GM12873 (cell line): ENCODE results near the gene TGFBR1.

ENCODE experiments used
- CTCF ChIP-seq: IDR thresholded peaks from 2 replicates; pipeline ENCODE4 v1.5.1; 2012; ENCODE audit warnings: low read depth, mild to moderate bottlenecking, moderate library complexity, low read length, control low read depth; ENCODE audit not compliant: insufficient read depth; ENCODE audit errors: missing control alignments

TGFBR1 gene

GRCh38 chr9:99060621-99061020, 44.3 kb upstream of the TGFBR1 start:
- no peak for TF ChIP-seq CTCF

GRCh38 chr9:99062549-99062948, 42.4 kb upstream of the TGFBR1 start:
- TF ChIP-seq CTCF, result no peak

GRCh38 chr9:99063522-99063921, 41.4 kb upstream of the TGFBR1 start:
- TF ChIP-seq CTCF, result no peak

- TF ChIP-seq CTCF, result no peak
Measured at GRCh38 chr9:99066571-99066970, 38.3 kb upstream of the TGFBR1 start.

GRCh38 chr9:99069075-99069474, 35.8 kb upstream of the TGFBR1 start:
- TF ChIP-seq CTCF, result no peak

GRCh38 chr9:99069546-99069945, 35.4 kb upstream of the TGFBR1 start:
- no peak for TF ChIP-seq CTCF

GRCh38 chr9:99070681-99071080, 34.2 kb upstream of the TGFBR1 start:
- TF ChIP-seq CTCF, result no peak
